ENCODE results near the gene NAALADL2.

Gene NAALADL2

DNA sequence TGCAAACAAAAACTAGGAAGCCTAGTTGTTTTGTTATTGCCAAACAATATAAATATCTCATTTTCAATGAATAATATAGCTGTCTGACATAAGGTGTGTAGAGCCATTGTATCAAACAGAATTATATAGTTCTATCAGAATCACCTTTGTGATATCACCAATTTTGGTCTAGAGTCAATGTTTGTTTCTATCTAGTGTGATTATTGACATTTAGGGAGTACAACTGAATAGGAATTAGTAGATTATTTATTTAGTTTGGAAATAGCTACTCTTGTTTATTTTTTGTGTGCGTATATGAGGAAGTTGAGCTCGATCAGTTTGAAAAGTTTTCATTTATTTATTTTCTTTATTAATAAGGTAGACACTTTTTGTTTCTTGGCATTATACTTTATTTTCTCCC, 389.7 kb downstream of the NAALADL2 start:
- Histone ChIP-seq H3K27ac (no peak overlapping the region), H3K4me1 (ENCODE audit: low read depth, poor library complexity, severe bottlenecking) (no peaks in the 10 kb centered on the region), H3K4me2 (no peak overlapping the region), H3K4me3 (IDR thresholded peaks at IDR 0.05; ENCODE audit: insufficient read depth, low read depth, low read length) (no peak overlapping the region), H3K27me3 (ENCODE audit: insufficient read depth, low read depth) (no peaks in the 10 kb centered on the region), H3K9ac (no peak overlapping the region), H2AFZ (ENCODE audit: low read depth) (no peak overlapping the region), H3K36me3 (ENCODE audit: insufficient read depth) (no peaks in the 10 kb centered on the region), H3K79me2 (ENCODE audit: insufficient read depth, low read depth) (no peaks in the 10 kb centered on the region), H4K20me1 (ENCODE audit: insufficient read depth) (no peaks in the 10 kb centered on the region)
- TF ChIP-seq, protein P1, sequence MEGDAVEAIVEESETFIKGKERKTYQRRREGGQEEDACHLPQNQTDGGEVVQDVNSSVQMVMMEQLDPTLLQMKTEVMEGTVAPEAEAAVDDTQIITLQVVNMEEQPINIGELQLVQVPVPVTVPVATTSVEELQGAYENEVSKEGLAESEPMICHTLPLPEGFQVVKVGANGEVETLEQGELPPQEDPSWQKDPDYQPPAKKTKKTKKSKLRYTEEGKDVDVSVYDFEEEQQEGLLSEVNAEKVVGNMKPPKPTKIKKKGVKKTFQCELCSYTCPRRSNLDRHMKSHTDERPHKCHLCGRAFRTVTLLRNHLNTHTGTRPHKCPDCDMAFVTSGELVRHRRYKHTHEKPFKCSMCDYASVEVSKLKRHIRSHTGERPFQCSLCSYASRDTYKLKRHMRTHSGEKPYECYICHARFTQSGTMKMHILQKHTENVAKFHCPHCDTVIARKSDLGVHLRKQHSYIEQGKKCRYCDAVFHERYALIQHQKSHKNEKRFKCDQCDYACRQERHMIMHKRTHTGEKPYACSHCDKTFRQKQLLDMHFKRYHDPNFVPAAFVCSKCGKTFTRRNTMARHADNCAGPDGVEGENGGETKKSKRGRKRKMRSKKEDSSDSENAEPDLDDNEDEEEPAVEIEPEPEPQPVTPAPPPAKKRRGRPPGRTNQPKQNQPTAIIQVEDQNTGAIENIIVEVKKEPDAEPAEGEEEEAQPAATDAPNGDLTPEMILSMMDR (conservative IDR thresholded peaks at IDR 0.05; ENCODE audit: low read depth, low read length) = no peak

DNA sequence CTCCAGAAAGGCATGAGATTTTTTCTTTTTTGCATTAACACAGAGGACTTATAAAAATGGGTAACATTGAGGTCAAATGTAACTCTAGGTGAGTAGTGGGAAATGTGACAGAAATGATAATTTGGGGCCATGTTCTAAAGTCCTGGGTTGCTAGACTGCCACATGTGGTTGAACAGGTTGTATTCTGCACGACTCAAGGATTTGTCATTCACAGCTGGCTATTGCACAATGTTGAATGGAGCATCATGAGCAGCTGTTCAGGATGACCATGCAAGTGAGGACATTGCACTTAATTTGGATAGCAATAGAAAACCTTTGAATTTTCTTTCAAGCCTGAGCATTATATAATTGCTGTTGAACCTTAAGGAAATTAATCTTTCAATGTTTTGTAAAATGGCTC, 396.6 kb downstream of the NAALADL2 start:
- no peaks in the 10 kb centered on the region for H3K27me3 ChIP-seq (ENCODE audit: insufficient read depth, low read depth)
- H3K4me2 ChIP-seq = no peak overlapping the region
- TF ChIP-seq, protein P1 (conservative IDR thresholded peaks at IDR 0.05; ENCODE audit: low read depth, low read length) = no peak
- H3K9ac ChIP-seq = no peak overlapping the region
- H2AFZ ChIP-seq (ENCODE audit: low read depth) = no peak overlapping the region
- no peaks in the 10 kb centered on the region for H3K79me2 ChIP-seq (ENCODE audit: insufficient read depth, low read depth)
- H3K4me1 ChIP-seq (ENCODE audit: low read depth, poor library complexity, severe bottlenecking) = peaks cover 12% of the 10 kb centered on the region
- no peaks in the 10 kb centered on the region for H4K20me1 ChIP-seq (ENCODE audit: insufficient read depth)
- H3K27ac ChIP-seq = no peak overlapping the region
- no peaks in the 10 kb centered on the region for H3K36me3 ChIP-seq (ENCODE audit: insufficient read depth)
- H3K4me3 ChIP-seq (IDR thresholded peaks at IDR 0.05; ENCODE audit: insufficient read depth, low read depth, low read length) = no peak overlapping the region

- H3K4me3 ChIP-seq (IDR thresholded peaks at IDR 0.05; ENCODE audit: insufficient read depth, low read depth, low read length) = no peak overlapping the region
- no peak overlapping the region for H3K27ac ChIP-seq
- H3K4me2 ChIP-seq = no peak overlapping the region
- peaks cover 12% of the 10 kb centered on the region for H3K4me1 ChIP-seq (ENCODE audit: low read depth, poor library complexity, severe bottlenecking)
- no peaks in the 10 kb centered on the region for H4K20me1 ChIP-seq (ENCODE audit: insufficient read depth)
- no peaks in the 10 kb centered on the region for H3K36me3 ChIP-seq (ENCODE audit: insufficient read depth)
- no peaks in the 10 kb centered on the region for H3K27me3 ChIP-seq (ENCODE audit: insufficient read depth, low read depth)
- H3K9ac ChIP-seq = no peak overlapping the region
- no peaks in the 10 kb centered on the region for H3K79me2 ChIP-seq (ENCODE audit: insufficient read depth, low read depth)
- TF ChIP-seq, protein P1 (conservative IDR thresholded peaks at IDR 0.05; ENCODE audit: low read depth, low read length) = no peak
- H2AFZ ChIP-seq (ENCODE audit: low read depth) = no peak overlapping the region
Measured at GRCh38 chr3:175257123-175257522, 398.0 kb downstream of the NAALADL2 start.

DNA sequence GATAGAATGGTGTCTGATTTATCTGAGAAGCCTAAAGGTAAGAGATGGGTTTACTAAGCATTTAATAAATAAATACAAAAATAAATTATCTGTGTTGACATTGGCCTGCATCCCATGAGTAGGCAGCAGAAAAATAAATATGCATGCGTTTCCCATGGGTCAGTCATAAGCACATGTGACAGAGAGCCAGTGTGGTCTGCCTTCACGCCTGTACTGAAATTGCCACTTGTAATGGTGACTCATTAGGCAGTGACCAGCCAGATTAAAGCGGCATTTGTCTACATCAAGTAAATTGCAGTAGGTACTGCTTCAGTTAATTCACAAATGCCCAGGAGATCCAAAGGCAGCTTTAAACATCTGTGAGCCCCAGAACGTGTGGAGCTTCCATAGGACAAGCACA, 399.6 kb downstream of the NAALADL2 start:
- Histone ChIP-seq H3K9ac (no peak overlapping the region), H3K27me3 (ENCODE audit: insufficient read depth, low read depth) (no peaks in the 10 kb centered on the region), H3K4me3 (IDR thresholded peaks at IDR 0.05; ENCODE audit: insufficient read depth, low read depth, low read length) (no peak overlapping the region), H3K36me3 (ENCODE audit: insufficient read depth) (no peaks in the 10 kb centered on the region), H3K27ac (no peak overlapping the region), H3K79me2 (ENCODE audit: insufficient read depth, low read depth) (no peaks in the 10 kb centered on the region), H2AFZ (ENCODE audit: low read depth) (no peak overlapping the region), H4K20me1 (ENCODE audit: insufficient read depth) (no peaks in the 10 kb centered on the region), H3K4me2 (no peak overlapping the region), H3K4me1 (ENCODE audit: low read depth, poor library complexity, severe bottlenecking) (peaks cover 12% of the 10 kb centered on the region)
- TF ChIP-seq, protein P1 (conservative IDR thresholded peaks at IDR 0.05; ENCODE audit: low read depth, low read length) = no peak
